ENCODE results near the gene WEE1.
"Not testable (repeated sequence)": the region's sequence is repeated elsewhere in the genome, so short reads cannot be mapped to it uniquely, and the experiment has no call there.

WEE1 gene

DNA sequence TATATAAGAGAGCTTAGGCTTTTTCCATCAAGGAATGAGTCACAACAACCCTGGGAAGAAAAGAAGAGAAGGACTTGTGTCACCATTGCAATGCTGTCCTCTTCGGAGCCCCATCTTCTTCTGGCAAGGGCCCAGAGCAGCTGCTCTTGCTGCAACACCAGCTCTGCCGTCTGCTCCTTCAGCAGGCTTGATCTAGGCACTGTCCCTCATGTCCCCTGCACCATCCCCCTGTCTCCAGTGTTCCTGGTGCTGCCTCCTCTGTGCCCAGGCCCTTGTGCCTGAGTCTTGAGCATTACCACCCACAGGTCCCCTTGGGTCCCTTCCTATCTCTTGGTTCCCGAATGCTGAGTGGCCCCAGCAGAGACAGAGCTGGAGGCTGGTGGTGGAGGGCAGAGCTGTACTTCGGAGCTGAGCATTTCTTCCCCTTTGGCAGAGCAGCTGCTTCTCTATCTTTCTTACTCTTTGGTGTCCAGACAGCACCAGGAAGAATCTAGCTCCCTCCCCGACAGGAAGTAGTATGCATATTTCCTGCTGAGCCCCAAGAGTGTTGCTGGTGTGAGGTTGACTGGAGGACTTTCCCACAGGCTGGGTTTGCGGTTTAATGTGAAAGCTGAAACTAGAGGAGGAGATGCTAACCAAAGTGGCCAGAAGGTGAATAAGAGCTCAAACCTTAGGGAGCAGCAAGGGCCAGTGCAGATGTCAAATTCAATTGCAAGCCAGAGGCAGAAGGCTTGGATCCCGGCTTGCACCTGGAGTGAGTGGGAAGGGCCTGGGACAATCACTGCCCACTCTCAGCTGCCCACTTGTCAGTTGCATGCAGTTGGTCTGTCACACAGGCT, 27.8 kb downstream of the WEE1 start:
- H3K9me3 ChIP-seq (ENCODE audit: control insufficient read depth, insufficient read depth, low read length) = no peaks in the 10 kb centered on the region
- peak overlapping the region; percentile 77 for H3K27ac ChIP-seq (ENCODE audit: low read depth, low read length)
- peaks cover 15% of the 10 kb centered on the region for H3K4me1 ChIP-seq (ENCODE audit: control insufficient read depth, insufficient read depth, low read length)
- H3K36me3 ChIP-seq (ENCODE audit: control insufficient read depth, insufficient read depth, low read length) = no peaks in the 10 kb centered on the region
- H3K9ac ChIP-seq (ENCODE audit: low read depth, low read length) = 0 out of 2 replicates have a peak overlapping the region, but pooled peaks have one; percentile 25
- H3K27me3 ChIP-seq (ENCODE audit: control insufficient read depth, insufficient read depth, low read length) = no peaks in the 10 kb centered on the region
- peak overlapping the region; percentile 10; the same call in 1 of the 2 replicates for H3K4me3 ChIP-seq (ENCODE audit: low read depth, low read length)

DNA sequence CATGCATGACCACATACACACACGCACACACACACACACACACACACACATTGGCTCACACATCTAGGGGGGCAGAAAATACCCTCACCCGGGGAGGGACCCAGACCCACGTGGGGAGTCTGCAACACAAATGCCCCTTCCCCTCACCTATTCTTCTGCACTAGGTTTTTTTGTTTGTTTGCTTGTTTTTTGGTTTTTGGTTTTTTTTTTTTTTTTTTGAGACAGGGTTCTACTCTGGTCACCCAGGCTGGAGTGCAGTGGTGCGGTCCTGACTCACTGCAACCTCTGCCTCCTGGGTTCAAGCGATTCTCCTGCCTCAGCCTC, 28.4 kb downstream of the WEE1 start:
- Histone ChIP-seq H3K4me1 (ENCODE audit: control insufficient read depth, insufficient read depth, low read length) (peaks cover 15% of the 10 kb centered on the region), H3K27me3 (ENCODE audit: control insufficient read depth, insufficient read depth, low read length) (no peaks in the 10 kb centered on the region), H3K9me3 (ENCODE audit: control insufficient read depth, insufficient read depth, low read length) (no peaks in the 10 kb centered on the region), H3K9ac (ENCODE audit: low read depth, low read length) (0 out of 2 replicates have a peak overlapping the region, but pooled peaks have one; percentile 25), H3K4me3 (ENCODE audit: low read depth, low read length) (peak overlapping the region; percentile 10; the same call in 1 of the 2 replicates), H3K36me3 (ENCODE audit: control insufficient read depth, insufficient read depth, low read length) (no peaks in the 10 kb centered on the region), H3K27ac (ENCODE audit: low read depth, low read length) (peak overlapping the region; percentile 77)

DNA sequence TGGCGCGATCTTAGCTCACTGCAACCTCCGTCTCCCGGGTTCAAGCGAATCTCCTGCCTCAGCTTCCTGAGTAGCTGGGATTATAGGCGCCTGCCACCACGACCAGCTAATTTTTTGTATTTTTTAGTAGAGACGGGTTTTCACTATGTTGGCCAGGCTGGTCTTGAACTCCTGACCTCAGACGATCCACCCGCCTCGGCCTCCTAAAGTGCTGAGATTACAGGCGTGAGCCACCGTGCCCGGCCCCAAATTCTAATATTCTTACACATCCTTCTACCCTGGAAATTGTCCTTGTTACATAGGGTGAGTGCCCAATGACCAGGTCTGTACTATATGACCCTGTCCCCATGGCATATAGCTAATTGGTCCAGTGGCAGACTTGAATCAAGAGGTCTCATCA, 29.7 kb downstream of the WEE1 start:
- not testable (repeated sequence) for H3K9ac ChIP-seq (ENCODE audit: low read depth, low read length); H3K4me3 ChIP-seq (ENCODE audit: low read depth, low read length); H3K36me3 ChIP-seq (ENCODE audit: control insufficient read depth, insufficient read depth, low read length); H3K27me3 ChIP-seq (ENCODE audit: control insufficient read depth, insufficient read depth, low read length); H3K27ac ChIP-seq (ENCODE audit: low read depth, low read length); H3K9me3 ChIP-seq (ENCODE audit: control insufficient read depth, insufficient read depth, low read length)
- H3K4me1 ChIP-seq (ENCODE audit: control insufficient read depth, insufficient read depth, low read length) = peaks cover 18% of the 10 kb centered on the region

DNA sequence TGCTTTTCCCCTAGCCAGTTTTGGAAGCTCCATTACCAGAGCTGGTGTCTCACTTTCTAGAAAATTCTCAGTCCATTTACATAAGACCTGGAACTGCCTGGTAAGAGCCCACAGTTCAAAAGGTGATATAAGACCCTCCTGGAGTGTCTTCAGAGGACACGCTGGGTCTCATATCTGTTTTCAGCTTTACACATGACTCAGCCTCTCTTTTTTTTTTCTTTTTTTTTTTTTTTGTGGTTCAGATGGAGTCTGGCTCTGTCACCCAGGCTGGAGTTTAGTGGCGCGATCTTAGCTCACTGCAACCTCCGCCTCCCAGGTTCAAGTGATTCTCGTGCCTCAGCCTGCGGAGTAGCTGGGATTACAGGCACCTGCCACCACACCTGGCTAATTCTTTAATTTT, 30.7 kb downstream of the WEE1 start:
- no peak overlapping the region for H3K4me3 ChIP-seq (ENCODE audit: low read depth, low read length)
- H3K9me3 ChIP-seq (ENCODE audit: control insufficient read depth, insufficient read depth, low read length) = no peaks in the 10 kb centered on the region
- H3K27me3 ChIP-seq (ENCODE audit: control insufficient read depth, insufficient read depth, low read length) = no peaks in the 10 kb centered on the region
- no peak overlapping the region for H3K27ac ChIP-seq (ENCODE audit: low read depth, low read length)
- no peak overlapping the region for H3K9ac ChIP-seq (ENCODE audit: low read depth, low read length)
- peaks cover 18% of the 10 kb centered on the region for H3K4me1 ChIP-seq (ENCODE audit: control insufficient read depth, insufficient read depth, low read length)
- H3K36me3 ChIP-seq (ENCODE audit: control insufficient read depth, insufficient read depth, low read length) = no peaks in the 10 kb centered on the region

GRCh38 chr11:9605742-9606141, 32.3 kb downstream of the WEE1 start:
- no peak overlapping the region for H3K27ac ChIP-seq (ENCODE audit: low read depth, low read length)
- H3K4me3 ChIP-seq (ENCODE audit: low read depth, low read length) = no peak overlapping the region
- no peaks in the 10 kb centered on the region for H3K9me3 ChIP-seq (ENCODE audit: control insufficient read depth, insufficient read depth, low read length)
- no peak overlapping the region for H3K9ac ChIP-seq (ENCODE audit: low read depth, low read length)
- peaks cover 15% of the 10 kb centered on the region for H3K4me1 ChIP-seq (ENCODE audit: control insufficient read depth, insufficient read depth, low read length)
- no peaks in the 10 kb centered on the region for H3K36me3 ChIP-seq (ENCODE audit: control insufficient read depth, insufficient read depth, low read length)
- no peaks in the 10 kb centered on the region for H3K27me3 ChIP-seq (ENCODE audit: control insufficient read depth, insufficient read depth, low read length)

- no peak overlapping the region for H3K9ac ChIP-seq (ENCODE audit: low read depth, low read length)
- H3K36me3 ChIP-seq (ENCODE audit: control insufficient read depth, insufficient read depth, low read length) = no peaks in the 10 kb centered on the region
- no peaks in the 10 kb centered on the region for H3K9me3 ChIP-seq (ENCODE audit: control insufficient read depth, insufficient read depth, low read length)
- peaks cover 3% of the 10 kb centered on the region; the same call in 1 of the 2 replicates for H3K4me1 ChIP-seq (ENCODE audit: control insufficient read depth, insufficient read depth, low read length)
- no peak overlapping the region for H3K4me3 ChIP-seq (ENCODE audit: low read depth, low read length)
- no peaks in the 10 kb centered on the region for H3K27me3 ChIP-seq (ENCODE audit: control insufficient read depth, insufficient read depth, low read length)
- H3K27ac ChIP-seq (ENCODE audit: low read depth, low read length) = peak overlapping the region; percentile 79
Observed at GRCh38 chr11:9606809-9607510, 33.5 kb downstream of the WEE1 start.

DNA sequence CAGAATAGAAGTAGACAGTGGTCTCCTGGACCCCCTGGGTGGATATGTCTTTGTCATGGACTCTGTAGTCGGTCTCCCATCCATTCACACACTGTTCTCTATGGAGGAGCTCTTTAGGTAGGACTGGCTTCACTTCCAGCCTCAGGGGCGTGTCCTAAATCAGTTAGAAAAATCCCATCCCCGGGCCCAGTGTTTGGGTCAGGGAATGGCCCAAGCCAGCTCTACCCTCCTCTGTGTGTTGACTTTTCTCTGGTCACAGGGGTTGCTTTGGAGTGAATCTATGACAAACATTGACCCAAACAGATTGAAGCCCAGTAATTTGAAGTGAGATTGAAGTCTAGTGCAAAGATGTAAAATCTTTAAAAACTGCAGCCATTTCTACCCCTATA, 34.0 kb downstream of the WEE1 start:
- H3K4me1 ChIP-seq (ENCODE audit: control insufficient read depth, insufficient read depth, low read length) = peaks cover 3% of the 10 kb centered on the region; the same call in 1 of the 2 replicates
- H3K27me3 ChIP-seq (ENCODE audit: control insufficient read depth, insufficient read depth, low read length) = no peaks in the 10 kb centered on the region
- H3K4me3 ChIP-seq (ENCODE audit: low read depth, low read length) = no peak overlapping the region
- no peak overlapping the region for H3K9ac ChIP-seq (ENCODE audit: low read depth, low read length)
- H3K36me3 ChIP-seq (ENCODE audit: control insufficient read depth, insufficient read depth, low read length) = no peaks in the 10 kb centered on the region
- H3K9me3 ChIP-seq (ENCODE audit: control insufficient read depth, insufficient read depth, low read length) = no peaks in the 10 kb centered on the region
- H3K27ac ChIP-seq (ENCODE audit: low read depth, low read length) = peak overlapping the region; percentile 79

- Histone ChIP-seq H3K9ac (ENCODE audit: low read depth, low read length) (no peak overlapping the region), H3K9me3 (ENCODE audit: control insufficient read depth, insufficient read depth, low read length) (no peaks in the 10 kb centered on the region), H3K36me3 (ENCODE audit: control insufficient read depth, insufficient read depth, low read length) (no peaks in the 10 kb centered on the region), H3K4me1 (ENCODE audit: control insufficient read depth, insufficient read depth, low read length) (peaks cover 14% of the 10 kb centered on the region), H3K27me3 (ENCODE audit: control insufficient read depth, insufficient read depth, low read length) (no peaks in the 10 kb centered on the region), H3K4me3 (ENCODE audit: low read depth, low read length) (no peak overlapping the region), H3K27ac (ENCODE audit: low read depth, low read length) (no peak overlapping the region)
Observed at GRCh38 chr11:9609002-9609759, 35.7 kb downstream of the WEE1 start.

GRCh38 chr11:9609841-9610240, 36.4 kb downstream of the WEE1 start:
- no peaks in the 10 kb centered on the region for H3K36me3 ChIP-seq (ENCODE audit: control insufficient read depth, insufficient read depth, low read length)
- H3K4me3 ChIP-seq (ENCODE audit: low read depth, low read length) = no peak overlapping the region
- H3K9me3 ChIP-seq (ENCODE audit: control insufficient read depth, insufficient read depth, low read length) = no peaks in the 10 kb centered on the region
- H3K4me1 ChIP-seq (ENCODE audit: control insufficient read depth, insufficient read depth, low read length) = peaks cover 20% of the 10 kb centered on the region
- H3K27ac ChIP-seq (ENCODE audit: low read depth, low read length) = no peak overlapping the region
- H3K27me3 ChIP-seq (ENCODE audit: control insufficient read depth, insufficient read depth, low read length) = no peaks in the 10 kb centered on the region
- H3K9ac ChIP-seq (ENCODE audit: low read depth, low read length) = no peak overlapping the region

DNA sequence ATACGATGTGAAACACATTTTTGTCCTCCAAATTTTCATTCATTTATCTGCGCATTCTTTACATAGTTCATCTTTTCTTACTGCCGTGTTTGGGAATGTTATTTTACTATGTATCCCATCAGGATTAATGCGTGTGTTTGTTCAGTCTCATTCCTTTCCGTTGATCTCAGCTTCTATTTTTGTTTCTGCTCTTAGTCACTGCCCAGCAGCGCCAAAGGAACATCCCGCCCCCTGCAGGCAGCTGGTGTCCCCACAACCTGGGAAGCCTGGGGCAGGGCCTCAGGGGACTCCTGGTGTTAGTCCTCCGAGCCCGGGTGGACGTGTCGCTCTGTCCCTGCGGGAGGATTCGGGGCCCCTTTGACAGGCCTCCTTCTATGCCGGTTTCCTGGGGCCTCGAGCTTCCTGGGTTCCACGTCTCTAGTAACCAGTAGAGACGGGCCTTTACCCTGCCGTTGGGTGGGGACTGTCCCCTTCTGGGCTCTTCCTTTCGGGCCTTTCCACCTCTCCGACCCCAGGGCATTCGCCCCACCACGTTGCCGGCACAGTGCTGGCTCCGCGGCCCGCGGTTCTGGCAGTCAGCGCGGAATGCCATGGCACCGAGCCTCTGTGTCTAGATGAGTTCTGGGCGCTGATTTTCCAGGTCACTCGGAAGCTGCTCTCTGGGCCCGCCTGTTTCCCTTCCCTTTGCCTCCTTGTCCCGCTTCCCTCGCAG, 39.8 kb downstream of the WEE1 start:
- Histone ChIP-seq H3K9ac (ENCODE audit: low read depth, low read length) (peak overlapping the region; percentile 68), H3K4me1 (ENCODE audit: control insufficient read depth, insufficient read depth, low read length) (peaks cover 24% of the 10 kb centered on the region), H3K27me3 (ENCODE audit: control insufficient read depth, insufficient read depth, low read length) (no peaks in the 10 kb centered on the region)

More for the DNA sequence above, 39.8 kb downstream of the WEE1 start:
- Histone ChIP-seq H3K36me3 (ENCODE audit: control insufficient read depth, insufficient read depth, low read length) (no peaks in the 10 kb centered on the region), H3K9me3 (ENCODE audit: control insufficient read depth, insufficient read depth, low read length) (no peaks in the 10 kb centered on the region), H3K27ac (ENCODE audit: low read depth, low read length) (peak overlapping the region; percentile 87), H3K4me3 (ENCODE audit: low read depth, low read length) (peak overlapping the region; percentile 62)
